HEK293T (cell line): ENCODE results near the gene SGPL1.

Source experiments
- FOXK2 ChIP-seq: fragments of 450-650 bp; IDR thresholded peaks from 2 replicates; pipeline ENCODE4 v1.6.1; 2016; ENCODE audit warnings: mild to moderate bottlenecking
- FOXM1 ChIP-seq: fragments of 450-650 bp; IDR thresholded peaks from 2 replicates; pipeline ENCODE4 v1.6.1; 2017; ENCODE audit warnings: mild to moderate bottlenecking, borderline replicate concordance
- L3MBTL2 ChIP-seq: fragments of 450-650 bp; conservative IDR thresholded peaks from 2 replicates; pipeline ENCODE4 v1.6.1; 2016; ENCODE audit warnings: mild to moderate bottlenecking
- SUZ12 ChIP-seq: fragments of 450-650 bp; IDR thresholded peaks from 2 replicates; pipeline ENCODE4 v1.6.1; 2016; ENCODE audit warnings: mild to moderate bottlenecking

DNA sequence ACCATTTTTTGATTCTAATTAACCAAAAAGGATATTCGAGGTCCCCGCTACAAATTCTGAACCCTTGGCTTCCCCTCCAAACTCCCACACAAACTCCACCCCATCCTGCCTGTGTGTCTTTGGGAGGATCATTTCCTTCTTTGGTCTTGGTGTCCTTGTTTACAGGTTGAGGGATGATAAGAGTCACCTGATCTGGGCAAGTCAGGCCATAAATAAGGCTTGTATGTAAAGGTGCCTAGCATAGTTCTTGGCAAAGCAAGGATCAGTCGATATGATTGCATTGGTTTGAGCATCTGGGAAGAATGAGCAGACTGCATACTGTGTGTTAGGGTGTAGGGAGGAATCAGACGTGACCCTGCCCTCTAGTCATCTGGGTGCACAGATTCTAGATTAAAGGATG lies 1.6 kb upstream of the SGPL1 start:
- no peak for TF ChIP-seq SUZ12
- TF ChIP-seq FOXK2 = no peak
- no peak for TF ChIP-seq L3MBTL2
- TF ChIP-seq FOXM1 = no peak
